NB4 (cell line): Measurements from ENCODE around the gene SPATS2.

Experiments used
- CTCF ChIP-seq: IDR thresholded peaks from one replicate; pipeline ENCODE4 v1.5.1; 2012; ENCODE audit warnings: low read depth, low read length
- MAX ChIP-seq: IDR thresholded peaks from 2 replicates; pipeline ENCODE4 v1.6.1; 2011; ENCODE audit warnings: low read depth, low read length
- POLR2A ChIP-seq: IDR thresholded peaks from 2 replicates; pipeline ENCODE4 v1.6.1; 2011; ENCODE audit warnings: mild to moderate bottlenecking; ENCODE audit not compliant: insufficient read length; ENCODE audit errors: extremely low read depth

GRCh38 chr12:49502590-49502989, 135.3 kb downstream of the SPATS2 start:
- no peak for TF ChIP-seq CTCF
- no peak for TF ChIP-seq POLR2A
- no peak for TF ChIP-seq MAX
